NCI-H187 (cell line): Measurements from ENCODE around the gene MADD.

Source experiments
- DNase-seq, 2 experiments: peaks; one replicate each; lab custom pipeline; 2025; lab: John Stamatoyannopoulos, UW

The MADD gene

DNA sequence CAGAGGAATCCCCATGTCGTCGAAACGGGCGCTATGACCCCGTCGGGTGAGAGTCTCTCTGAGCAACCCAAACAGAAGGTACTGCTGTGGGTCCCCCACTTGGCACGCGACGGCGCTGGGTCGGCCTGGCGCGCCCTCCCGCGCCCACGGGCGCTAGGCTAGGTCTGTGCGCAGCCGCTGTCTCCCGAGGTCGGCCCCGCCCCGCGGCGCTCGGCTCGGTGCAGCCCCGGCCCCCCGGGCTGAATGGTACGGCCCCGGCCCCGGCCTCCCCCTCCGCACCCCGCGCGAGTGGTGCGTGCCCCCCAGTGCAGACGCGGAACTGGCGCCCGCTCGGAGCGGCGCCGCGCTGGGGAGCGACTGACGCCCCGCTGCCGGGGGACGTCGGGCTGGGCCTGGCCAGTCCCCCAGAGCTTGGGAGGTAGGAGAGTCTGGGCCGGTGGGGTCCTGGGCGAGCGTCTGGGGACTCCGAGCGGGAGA lies at the start of gene MADD:
Gene MADD, plus strand, starts transcription at position 305 of the 477 bp plus-strand sequence.
- peak; percentile 80 to 97 for DNase-seq

DNA sequence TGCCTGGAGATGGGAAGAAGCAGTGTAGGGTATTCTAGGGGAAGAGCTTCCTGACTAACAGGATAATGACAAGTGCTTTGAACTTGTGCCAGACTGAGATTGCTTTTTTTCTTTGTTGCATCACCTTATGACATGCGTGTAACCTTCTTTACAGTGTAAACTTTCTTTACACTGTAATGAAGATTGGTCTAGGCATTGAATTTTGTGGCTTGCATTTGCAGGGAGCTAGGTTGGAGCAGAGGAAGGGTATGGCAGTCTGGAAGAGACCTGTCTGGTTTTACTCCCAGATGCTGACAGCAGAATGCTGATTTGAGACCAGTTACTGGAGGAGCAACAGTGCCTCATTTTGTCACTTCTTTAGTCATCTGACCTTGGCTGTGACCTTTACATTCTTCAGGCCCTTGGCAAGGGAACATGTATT lies 49.5 kb upstream of the MADD start:
- DNase-seq: no peak

DNA sequence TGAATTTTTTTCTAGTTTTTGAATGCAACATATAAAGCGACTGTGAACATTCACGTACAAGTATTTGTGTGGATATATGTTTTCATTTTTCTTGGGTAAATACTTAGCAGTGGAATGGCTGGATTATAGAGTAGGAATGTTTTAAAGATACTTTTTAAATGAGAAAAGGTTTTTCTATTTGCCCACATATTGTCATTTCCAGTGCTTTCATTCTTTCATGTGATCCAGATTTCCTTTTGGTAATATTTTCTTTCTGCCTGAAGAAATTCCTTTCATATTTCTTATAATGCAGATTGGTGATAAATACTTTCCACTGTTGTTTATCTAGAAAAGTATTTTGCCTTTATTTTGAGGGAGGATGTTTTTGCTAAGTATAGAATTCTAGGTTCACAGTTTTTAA lies 47.2 kb upstream of the MADD start:
- DNase-seq: no peak

DNA sequence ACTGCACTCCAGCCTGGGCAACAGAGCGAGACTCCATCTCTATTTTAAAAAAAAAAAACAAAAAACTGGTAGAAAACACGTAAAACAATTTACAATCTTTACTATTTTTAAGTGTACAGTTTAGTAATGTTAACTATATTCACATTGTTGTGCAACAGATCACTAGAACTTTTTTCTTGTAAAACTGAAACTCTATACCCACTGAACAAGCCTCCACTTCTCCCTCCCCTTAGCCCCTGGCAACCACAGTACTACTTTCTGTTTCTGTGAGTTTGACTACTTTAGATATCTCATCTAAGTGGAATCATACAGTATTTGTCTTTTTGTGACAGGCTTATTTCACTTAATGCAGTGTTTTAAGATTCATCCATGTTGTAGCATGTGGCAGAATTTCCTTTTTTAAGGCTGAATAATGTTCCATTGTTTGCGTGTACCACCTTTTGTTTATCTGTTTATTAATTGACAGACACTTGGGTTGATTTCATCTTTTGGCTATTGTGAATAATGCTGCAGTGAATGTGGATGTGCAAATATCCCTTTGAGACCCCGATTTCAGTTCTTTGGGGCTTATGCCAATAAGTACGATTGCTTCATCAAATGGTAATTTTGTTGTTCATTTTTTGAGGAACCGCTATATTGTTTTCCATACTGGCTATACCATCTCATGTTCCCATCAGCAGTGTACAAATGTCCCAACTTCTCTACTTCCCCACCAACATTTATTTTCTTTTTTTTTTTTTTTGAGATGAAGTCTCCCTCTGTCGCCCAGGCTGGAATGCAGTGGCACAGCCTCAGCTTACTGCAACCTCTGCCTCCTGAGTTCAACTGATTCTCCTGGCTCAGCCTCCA lies 44.2 kb upstream of the MADD start:
- no peak for DNase-seq

DNA sequence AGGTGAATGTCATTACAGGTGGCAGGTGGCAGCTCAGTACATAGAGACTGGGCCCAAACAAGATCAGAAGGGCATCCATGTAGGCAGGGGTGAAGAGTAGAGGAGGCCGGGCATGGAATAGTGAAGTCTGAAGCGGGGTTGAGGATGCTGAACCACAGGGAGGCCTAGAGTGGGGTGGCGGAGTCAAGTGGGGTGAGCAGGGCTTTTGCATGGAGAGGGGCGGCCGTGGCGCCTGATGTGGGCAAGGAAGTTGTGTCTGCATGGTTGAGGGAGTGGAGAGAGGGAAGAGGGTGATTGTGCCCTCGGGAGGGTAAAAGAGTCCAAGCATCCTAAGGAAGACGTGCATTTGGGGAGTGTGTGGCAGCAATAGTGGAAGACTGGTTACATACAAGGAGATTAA lies 40.8 kb upstream of the MADD start:
- no peak for DNase-seq

DNA sequence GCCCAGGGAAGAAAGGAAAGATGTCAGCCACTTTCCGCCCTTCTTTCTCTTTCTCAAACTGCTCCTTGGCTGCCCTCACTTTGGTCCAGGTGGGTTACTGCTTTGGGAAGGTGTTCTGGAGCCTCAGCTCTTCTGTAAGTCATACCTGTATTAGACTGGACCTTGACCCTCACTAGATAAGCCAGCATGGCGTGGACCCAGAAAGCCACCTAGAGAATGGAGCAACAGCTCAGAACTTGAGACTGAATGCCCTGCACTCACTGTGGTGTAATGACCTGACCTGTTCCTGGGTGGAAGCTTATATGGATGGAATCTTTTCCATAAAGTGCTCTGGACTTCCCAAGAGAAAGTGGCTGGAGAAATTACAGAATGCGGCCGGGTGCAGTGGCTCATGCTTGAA lies 36.9 kb upstream of the MADD start:
- DNase-seq: no peak

DNA sequence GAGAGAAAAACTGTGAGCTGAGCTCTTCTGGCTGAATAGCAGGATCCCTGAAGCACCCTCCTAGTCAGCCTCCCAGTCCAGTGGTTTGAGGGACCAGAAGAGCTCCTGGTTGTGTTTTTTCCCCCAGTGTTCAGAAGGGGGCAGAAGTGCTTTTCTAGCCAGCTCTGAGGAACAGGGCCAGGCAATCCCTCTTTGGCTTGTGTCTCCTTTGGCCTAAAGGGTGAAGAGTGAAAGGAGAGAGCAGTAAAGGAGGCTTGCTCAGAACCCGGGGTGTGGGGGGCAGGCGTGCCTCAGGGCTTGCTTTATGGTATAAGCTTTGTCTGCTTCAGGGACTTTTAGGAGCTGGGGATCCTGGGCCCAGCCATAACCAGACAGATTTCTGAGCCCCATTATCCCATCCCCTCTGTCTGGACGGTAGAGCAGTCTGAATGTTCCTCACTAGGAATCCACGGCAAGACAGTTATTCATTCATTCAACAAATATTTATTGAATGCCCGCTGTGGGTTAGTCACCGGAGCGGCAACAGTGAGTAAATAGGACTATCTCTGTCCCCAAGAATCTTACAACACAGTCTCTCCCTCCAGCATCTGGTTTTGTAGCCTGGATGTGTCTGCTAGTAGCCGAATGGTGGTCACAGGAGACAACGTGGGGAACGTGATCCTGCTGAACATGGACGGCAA lies 35.8 kb upstream of the MADD start:
- DNase-seq: no peak

DNA sequence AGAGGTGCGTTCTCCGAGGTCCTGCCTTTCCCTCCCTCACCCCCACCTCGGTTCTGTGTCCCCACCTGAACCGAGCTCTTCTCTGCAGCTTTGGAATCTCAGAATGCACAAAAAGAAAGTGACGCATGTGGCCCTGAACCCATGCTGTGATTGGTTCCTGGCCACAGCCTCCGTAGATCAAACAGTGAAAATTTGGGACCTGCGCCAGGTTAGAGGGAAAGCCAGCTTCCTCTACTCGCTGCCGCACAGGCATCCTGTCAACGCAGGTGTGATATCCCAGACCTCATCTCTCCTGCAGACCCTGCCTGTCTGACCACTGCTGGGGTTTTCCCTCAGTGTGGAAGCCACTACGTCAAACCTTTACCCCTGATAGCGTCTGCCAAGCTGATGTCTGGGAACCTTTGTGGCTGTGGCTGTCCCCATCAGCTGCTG lies 35.2 kb upstream of the MADD start:
- no peak for DNase-seq

DNA sequence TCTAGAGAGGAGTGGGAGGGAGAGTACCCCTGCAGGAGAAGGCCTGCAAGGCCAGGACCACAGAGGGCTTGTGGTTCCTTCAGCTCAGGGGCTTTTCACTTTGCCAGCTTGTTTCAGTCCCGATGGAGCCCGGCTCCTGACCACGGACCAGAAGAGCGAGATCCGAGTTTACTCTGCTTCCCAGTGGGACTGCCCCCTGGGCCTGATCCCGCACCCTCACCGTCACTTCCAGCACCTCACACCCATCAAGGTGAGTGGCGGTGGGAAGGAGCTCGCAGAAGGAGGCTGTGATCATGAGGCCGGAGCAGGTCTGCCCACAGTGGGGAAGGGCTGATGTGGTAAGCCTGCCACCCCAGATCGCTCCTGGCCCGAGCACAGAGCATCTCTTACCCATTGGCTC lies 34.8 kb upstream of the MADD start:
- no peak for DNase-seq

DNA sequence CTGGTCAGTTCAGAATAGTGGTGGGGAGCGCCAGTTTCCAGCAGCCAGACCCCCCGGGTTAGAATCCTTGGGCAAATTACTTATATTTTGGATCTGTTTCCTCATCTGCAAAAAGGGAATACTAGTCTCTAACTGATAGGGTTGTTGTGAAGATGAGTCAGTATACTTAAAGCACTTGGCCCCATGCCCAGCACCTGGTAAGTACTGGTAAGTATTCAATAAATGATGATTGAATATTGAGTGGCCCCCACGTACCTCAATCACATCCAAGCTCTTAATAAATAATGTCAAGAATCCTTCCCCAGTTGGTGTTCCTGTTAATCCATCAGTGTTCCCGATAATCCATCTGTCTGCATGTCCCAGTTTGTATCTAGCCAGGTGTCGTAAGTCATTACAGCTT lies 33.5 kb upstream of the MADD start:
- DNase-seq: no peak

DNA sequence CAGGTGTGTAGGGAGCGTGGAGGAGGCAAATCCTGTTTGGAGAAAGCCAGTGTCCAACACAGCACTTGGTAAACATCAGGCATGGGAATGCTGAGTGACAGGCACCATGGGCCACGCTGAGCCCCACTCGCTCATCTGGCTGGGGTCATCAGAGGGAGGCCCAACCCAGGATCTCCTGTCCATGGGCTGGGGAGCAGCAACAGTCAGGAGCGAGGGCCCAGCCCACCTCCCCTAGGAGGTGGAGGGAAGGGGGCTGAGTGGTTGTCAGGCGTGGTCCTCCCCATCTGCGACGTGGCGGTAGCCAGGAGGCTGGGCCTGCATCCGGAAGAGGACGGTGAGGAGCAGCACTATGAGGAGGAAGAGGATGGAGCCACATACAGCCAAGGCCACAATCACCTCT lies 30.1 kb upstream of the MADD start:
- DNase-seq: no peak

DNA sequence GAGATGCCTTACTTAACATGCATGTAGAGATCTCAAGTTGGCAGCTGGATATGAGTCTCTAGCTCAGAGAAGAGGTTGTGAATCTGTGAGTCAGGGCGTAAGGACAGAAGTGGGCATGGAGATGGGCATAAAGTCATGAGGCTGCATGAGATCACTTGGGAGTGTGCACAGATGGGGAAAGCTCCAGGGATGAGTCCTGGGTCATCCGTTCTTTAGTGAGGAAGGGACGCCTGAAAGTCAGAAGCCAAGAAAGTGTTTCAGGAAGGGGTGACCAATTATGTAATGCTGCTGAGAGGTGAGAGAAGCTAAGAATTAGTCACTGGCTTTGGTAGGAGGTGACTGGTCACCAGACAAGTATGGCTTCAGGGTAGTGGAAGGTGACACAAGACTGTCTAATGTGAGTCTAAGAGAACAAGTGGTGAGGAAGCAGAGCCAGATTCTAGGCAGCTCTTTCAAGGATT lies 28.1 kb upstream of the MADD start:
- no peak for DNase-seq

DNA sequence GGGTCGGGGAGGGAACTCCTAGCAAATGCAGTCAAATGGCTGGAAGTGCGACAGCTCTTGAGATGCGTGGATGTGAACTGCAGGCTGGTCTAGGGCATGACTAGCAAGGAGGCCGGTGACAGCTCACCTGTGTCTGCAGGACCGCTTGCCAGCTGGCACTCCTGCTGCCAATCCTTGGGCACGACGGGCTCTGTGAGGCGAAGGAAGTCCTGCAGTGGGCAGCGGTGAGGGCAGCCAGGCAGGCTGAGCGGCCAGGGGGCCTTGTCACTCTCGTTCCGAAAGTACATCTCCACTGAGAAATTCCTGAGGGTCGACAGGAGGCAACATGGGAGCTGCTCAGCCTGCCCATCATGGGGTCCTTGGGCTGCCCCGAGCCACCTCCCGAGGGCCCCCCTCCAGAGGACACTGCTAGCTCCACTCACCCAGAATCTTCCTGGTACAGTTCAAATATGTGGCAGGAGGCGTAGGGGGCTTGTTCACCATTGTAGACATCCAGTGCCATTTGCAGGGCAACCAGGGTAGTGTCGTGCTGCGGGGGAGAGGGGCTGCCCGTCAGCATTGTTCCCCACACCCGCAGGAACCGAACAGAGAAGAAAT lies 27.2 kb upstream of the MADD start:
- no peak for DNase-seq

DNA sequence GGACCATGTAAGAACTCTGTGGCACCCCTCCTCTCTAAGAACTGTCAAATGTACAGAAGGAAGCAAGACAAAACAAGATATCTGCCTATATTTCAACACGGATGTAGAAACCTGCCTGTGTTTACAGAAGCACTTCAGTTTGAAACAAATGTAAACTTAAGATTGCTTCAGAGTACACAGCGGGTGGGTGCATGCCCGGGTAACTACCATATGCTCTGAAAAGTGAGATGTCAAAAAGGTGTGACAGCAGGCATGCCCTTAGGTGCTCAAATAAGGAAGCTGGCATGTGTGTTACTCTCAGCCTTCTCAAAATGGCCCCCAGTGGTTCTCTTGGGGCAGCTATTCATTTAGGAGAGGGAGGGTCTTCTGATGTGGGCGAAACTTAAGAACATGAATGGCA lies 26.5 kb upstream of the MADD start:
- no peak for DNase-seq

DNA sequence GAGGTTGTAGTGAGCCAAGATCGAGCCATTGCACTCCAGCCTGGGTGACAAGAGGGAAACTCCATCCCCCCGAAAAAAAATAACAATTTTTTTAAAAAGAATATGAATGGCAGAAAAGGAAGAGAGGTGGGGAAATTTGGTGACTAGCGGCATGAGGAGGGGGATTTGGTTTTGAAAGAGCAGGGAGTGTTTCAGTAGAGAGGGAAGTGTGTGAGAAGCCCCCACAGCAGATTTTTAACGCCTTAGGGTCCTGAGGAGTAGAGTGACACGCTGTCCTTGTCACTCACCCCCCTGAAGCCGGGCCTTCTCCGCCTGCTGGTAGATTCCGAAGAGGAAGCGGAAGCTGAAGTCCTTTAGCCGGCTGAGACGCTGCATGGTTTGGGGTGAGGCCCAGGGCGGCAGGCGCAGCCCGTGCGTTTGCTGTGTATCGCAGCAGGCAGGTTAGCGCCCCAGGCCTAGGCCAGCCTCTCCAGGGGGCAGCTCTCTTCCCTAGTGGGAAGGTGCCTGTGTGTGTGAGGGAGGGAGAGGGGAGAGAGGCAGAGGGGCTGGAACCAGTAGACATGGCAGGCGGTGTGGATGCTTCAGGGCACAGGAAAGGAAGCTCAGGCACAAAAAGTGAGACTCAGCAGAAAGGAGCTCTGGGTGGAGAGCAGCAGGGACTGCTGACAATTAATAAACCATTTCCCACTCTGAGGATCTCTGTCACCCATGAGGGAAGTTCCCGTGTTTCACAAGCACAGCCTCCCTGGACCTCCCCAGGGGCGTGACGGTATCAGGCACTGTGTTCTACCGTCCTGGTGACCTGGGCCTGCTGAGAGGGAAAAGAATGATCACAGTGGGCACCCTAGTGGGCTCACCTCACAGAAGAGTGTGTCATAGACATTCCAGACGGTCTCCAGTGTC lies 25.2 kb upstream of the MADD start:
- DNase-seq: no peak

DNA sequence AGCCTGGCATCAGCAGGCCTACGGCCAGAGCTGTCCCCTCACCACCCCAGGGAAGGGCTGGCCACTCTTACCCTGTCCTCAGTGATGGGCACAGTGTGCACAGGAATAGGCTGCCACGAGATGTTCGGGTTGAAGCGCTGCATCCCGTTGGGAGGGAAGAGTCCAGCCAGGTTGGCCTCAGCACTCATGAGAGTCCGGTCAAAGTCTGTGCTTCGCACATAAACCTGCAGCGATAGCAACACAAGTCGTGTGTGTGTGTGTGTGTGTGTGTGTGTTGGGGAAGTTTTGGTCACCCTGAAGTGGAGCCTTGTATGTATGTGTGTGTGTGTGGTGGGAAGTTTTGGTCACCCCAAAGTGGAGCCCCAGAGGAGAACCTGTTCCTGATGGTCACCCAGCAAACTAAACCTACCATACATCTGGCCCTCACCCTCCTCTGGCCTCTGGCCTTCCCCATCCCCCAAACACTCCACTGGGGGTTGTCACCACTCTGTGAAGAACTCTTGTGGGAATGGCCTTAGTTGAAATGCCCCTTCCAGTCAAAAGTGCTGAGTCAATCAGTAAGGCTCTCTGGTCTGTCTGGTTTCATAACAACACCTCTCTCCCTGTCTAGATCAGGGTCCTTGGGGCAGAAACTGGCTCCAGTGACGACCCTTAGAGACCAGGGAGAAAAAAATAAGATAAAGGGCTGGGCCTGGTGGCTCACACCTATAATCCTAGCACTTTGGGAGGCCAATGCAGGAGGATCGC lies 24.1 kb upstream of the MADD start:
- no peak for DNase-seq

DNA sequence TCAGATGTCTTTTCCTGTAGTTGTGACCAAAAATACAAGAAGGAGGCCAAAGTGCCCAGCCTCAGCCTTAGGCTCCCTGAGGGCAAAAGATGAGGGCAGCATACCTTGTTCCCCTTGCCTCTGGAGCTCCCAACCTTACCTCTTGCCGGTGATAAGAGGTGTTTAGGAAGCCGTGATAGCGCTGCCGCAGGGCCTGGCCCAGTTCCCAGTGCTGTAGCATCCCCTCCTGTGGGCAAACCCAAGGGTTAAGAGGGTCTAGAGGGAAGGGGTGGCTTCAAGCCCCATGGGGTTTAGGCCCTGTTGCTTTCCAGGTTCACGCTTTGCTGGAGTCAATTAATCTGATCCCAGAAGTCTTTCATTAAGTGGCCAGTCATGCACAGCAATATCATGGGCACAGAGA lies 22.4 kb upstream of the MADD start:
- DNase-seq: no peak

DNA sequence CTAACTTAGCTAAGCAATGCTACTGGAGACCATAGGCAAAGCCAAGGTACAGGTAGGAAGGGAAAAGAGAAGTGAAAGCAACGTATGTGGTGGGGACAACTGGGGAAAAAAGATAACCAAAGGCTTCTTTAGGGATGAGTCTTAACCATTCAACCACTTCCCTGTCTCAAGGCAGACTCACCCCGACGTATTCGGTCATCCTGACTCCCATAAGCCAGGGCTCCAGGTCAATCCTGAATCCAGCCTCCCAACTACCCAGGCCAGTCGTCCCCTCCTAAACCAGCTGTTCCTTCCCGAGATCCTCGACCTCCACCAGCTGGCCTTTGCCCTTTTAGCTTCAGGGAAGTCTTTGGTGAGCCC lies 21.6 kb upstream of the MADD start:
- DNase-seq: peak in 1 of 2 experiments; percentile 82

DNA sequence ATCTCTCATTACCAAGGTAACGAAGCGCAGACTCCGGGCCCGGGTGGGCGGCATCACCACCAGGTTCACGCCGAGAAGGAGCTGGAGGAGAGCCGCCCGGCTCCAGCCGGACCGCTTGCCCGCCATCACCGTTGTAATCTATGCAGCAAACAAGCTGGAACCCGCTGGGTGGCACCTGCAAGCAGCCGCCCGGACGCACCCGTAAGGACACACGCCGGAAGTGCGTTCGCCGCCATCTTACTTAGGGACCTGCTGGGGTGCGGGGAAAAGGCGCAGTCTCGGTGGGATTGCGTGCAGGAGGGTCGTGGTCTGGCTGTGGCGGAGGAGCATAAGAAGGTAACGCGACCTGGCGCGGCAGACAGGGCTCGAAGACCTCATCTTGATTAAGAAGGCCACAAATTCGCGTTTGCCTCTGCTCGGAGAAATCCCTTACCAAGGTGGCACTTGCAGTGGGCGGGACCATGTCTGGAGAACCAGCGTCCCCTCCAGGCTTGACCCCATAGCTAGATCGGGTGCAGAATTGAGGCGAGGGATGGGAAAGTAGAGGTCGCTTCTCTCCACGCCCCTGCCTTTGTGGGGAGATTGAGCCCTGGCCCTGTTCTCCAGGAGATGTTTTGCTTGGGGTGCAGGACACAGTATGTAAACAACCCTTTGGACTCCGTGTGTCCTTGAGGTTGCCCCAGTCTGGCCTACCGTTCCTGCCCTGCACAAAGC lies 21.1 kb upstream of the MADD start, which contains the start of gene ACP2:
Gene ACP2, minus strand, starts transcription at position 151 of the 714 bp plus-strand sequence. Its CDS starts 25 bp downstream, at position 126.
- peak; percentile 80 to 82 for DNase-seq

DNA sequence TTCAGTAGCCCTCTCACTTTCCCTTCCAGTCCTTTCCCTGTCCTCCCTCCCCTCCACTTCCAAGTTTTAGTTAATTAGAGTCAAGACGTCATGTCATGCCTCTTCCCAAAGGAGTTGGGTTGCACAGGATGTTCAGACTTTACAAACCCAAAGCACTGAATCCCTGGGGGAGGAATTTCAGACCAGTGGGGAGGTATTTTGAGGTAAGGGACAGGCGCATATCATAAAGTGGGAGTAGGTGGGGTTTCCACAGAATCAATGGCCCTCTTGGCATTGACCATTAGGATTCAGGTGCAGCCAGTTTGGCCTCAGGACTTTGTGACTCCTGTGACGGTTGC lies 20.6 kb upstream of the MADD start:
- no peak for DNase-seq
